ENCODE measurements around the gene PALD1. TPM values are rescaled to one million over a fixed set of nuclear protein-coding genes. Genes with fewer than 3 reads are reported as not detected.
"Not testable (repeated sequence)": the region's sequence is repeated elsewhere in the genome, so short reads cannot be mapped to it uniquely, and the experiment has no call there.

PALD1 gene
- total and polyA plus RNA-seq, 7 donors = 1.8 to 33.8 (median 13.9) TPM

- no peak overlapping the region for H3K27ac ChIP-seq
- peaks cover 0 to 17% (median 11%) of the 10 kb centered on the region in 4 donors for H3K4me1 ChIP-seq
- no peaks in the 10 kb centered on the region for H3K36me3 ChIP-seq
- peak; percentile 14 for DNase-seq
- TF ChIP-seq POLR2AphosphoS5 (IDR thresholded peaks at IDR 0.05) (no peak), POLR2A (IDR thresholded peaks at IDR 0.05) (no peak), CTCF (IDR thresholded peaks at IDR 0.05) (no peak), EP300 (IDR thresholded peaks at IDR 0.05) (no peak)
- WGBS, 2 donors = 60 to 72% methylated on average over 3 of the region's 3 CpGs
- H3K27me3 ChIP-seq = no peaks in the 10 kb centered on the region
- H3K9me3 ChIP-seq = no peaks in the 10 kb centered on the region
- intact Hi-C loops (cut with DNase I) = no loop called here
- no peak overlapping the region for H3K4me3 ChIP-seq
These were observed 100.9 kb downstream of the PALD1 start for GRCh38 chr10:70579234-70580002.

DNA sequence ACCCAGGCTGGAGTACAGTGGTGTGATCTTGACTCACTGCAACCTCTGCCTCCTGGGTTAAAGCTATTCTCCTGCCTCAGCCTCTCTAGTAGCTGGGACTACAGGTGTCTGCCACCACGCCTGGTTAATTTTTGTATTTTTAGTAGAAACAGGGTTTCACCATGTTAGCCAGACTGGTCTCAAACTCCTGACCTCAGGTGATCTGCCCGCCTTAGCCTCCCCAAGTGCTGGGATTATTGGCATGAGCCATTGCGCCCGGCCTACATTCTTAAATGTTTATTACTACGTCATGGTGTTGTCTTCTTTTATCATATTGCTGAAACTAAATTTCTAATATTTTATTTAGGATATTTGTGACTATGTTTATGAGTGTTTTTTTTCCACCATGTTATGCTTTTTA is 102.6 kb downstream of the PALD1 start:
- H3K9me3 ChIP-seq; H3K4me3 ChIP-seq; H3K27me3 ChIP-seq; H3K27ac ChIP-seq; H3K36me3 ChIP-seq; H3K4me1 ChIP-seq; DNase-seq; intact Hi-C loops (cut with DNase I): not testable (repeated sequence)
- WGBS, 2 donors = 94 to 98% methylated on average over 5 of the region's 5 CpGs

DNA sequence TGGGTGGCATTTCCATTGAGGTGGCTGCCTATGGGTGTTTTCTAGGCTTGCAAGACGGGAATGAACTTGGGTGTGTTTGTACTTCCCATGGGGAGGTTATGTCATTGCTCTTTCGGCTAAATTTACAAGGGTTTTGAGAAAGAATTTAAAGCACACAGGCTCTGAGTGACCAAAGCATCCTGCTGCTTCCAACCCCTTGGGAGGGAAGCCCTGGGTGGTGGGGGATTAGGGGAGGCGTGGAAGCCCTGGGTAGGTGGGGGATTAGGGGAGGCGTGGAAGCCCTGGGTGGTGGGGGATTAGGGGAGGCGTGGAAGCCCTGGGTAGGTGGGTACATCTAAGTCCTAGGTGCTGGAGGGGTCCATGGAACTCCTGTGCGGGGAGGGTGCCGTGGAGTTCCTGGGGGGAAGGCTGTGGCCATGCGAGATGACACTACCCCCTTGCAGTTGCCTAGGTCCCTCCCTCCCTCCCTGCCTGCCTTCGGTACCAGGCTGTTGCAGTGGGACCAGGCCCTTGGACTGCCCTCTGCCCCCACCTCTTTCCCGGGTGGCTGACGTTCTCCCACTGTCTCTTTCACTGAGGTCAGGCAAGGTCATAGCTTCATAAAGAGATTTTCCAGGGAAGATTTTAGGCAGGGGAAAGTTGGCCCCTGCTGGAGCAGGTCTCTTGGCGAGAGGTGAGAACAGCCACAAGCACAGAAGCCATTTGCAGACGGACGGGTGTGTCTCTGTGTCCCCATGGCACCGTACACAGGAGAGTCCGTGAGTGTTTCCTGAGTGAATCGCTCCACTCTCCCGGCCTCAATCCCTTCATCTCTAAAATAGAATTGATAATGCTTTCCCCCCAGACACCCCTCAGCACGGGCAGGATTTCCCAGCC is 104.5 kb downstream of the PALD1 start:
- Histone ChIP-seq H3K27me3 (no peaks in the 10 kb centered on the region), H3K4me1 (no peaks in the 10 kb centered on the region), H3K36me3 (no peaks in the 10 kb centered on the region), H3K9me3 (no peaks in the 10 kb centered on the region), H3K27ac (no peak overlapping the region), H3K4me3 (no peak overlapping the region)
- 85 to 88% methylated on average over 19 of the region's 19 CpGs for WGBS, 2 donors
- peak; percentile 40 for DNase-seq
- intact Hi-C loops (cut with DNase I) = no loop called here
- no peak for TF ChIP-seq EP300 (IDR thresholded peaks at IDR 0.05)
- TF ChIP-seq POLR2A (IDR thresholded peaks at IDR 0.05) = no peak
- TF ChIP-seq CTCF (IDR thresholded peaks at IDR 0.05) = no peak
- no peak for TF ChIP-seq POLR2AphosphoS5 (IDR thresholded peaks at IDR 0.05)

DNA sequence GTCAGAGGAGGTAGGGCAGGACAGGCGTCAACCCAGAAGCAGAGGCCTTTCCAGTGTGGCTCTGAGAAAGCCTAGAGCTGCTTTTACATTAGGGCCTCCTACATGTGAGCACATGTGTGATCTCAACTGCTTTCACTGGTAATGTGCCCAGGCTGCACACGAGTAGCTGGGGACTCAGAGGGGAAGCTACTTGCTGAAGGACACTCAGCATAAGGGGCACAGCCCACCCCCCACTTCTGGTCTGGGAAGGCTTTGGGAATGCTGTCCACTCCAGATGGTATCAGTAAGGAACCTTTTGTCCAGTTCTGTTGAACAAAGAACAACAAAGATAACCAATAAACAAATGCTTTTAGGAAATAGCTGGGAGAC is 105.1 kb downstream of the PALD1 start:
- Histone ChIP-seq H3K27me3 (no peaks in the 10 kb centered on the region), H3K27ac (no peak overlapping the region), H3K4me1 (no peaks in the 10 kb centered on the region), H3K36me3 (no peaks in the 10 kb centered on the region), H3K9me3 (no peaks in the 10 kb centered on the region), H3K4me3 (no peak overlapping the region)
- TF ChIP-seq EP300 (IDR thresholded peaks at IDR 0.05) = no peak
- no peak for TF ChIP-seq CTCF (IDR thresholded peaks at IDR 0.05)
- no peak for TF ChIP-seq POLR2AphosphoS5 (IDR thresholded peaks at IDR 0.05)
- no peak for TF ChIP-seq POLR2A (IDR thresholded peaks at IDR 0.05)
- intact Hi-C loops (cut with DNase I) = no loop called here
- DNase-seq = no peak
- WGBS, 2 donors = 76 to 83% methylated on average over 2 of the region's 2 CpGs

DNA sequence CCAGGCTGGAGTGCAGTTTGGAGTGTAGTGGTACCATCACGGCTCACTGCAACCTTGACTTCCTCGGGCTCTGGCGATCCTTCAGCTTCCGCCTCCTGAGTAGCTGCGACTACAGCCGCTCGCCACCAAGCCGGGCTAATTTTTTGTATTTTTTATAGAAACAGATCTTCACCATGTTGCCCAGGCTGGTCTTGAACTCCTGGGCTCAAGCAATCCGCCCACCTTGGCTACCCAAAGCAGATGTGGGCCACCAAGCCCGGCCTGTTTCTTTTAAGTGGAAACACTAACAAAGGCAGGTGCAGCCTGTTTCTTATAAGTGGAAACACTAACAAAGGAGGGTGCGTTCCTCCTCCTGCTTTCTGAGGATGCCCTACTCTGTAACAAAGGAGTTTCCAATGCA is 105.8 kb downstream of the PALD1 start:
- WGBS, 2 donors = 83 to 87% methylated on average over 11 of the region's 11 CpGs
- Histone ChIP-seq H3K27me3 (no peaks in the 10 kb centered on the region), H3K9me3 (no peaks in the 10 kb centered on the region), H3K4me3 (no peak overlapping the region), H3K4me1 (no peaks in the 10 kb centered on the region), H3K36me3 (no peaks in the 10 kb centered on the region), H3K27ac (no peak overlapping the region)
- TF ChIP-seq POLR2A (IDR thresholded peaks at IDR 0.05) (no peak), EP300 (IDR thresholded peaks at IDR 0.05) (no peak), POLR2AphosphoS5 (IDR thresholded peaks at IDR 0.05) (no peak), CTCF (IDR thresholded peaks at IDR 0.05) (no peak)
- DNase-seq = peak; percentile 22
- intact Hi-C loops (cut with DNase I) = no loop called here

All from sigmoid colon (tissue), 7 donors.